SH-SY5Y (cell line): ENCODE data around the gene CD2AP.

Experiments used
- GATA2 ChIP-seq: IDR thresholded peaks from 2 replicates; pipeline ENCODE4 v1.6.1; 2011; ENCODE audit warnings: mild to moderate bottlenecking, low read depth, low read length
- GATA3 ChIP-seq: IDR thresholded peaks from 2 replicates; pipeline ENCODE4 v1.6.1; 2011; ENCODE audit warnings: low read depth, mild to moderate bottlenecking, low read length, moderate library complexity

- TF ChIP-seq GATA3 (no peak), GATA2 (no peak)
Measured at GRCh38 chr6:47519279-47519678, 41.7 kb downstream of the CD2AP start.
